ENCODE measurements around the gene LACC1.

The LACC1 gene

DNA sequence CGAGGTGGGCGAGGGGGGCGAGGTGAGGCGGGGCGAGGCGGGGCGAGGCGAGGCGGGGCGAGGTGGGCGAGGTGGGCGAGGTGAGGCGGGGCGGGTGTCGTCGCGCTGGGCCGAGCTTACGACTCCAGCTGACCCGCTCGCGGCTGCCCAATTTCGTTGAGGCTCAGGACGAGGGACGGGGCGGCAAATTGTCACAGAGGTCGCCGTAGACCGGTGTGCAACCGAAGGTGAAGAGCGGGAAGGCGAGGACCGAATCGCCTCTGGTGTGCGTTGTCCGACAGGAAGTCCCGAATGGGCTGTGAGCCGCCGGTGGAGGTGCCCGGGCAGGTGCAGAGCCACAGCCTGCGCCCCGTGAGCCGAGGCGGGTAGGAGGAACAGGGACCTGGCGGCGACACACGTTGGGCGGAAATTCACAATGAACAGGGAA, at the start of gene LACC1:
TSS of gene LACC1 (plus strand) at position 150 of the 427 bp plus-strand sequence. CDS start 1,082 bp downstream, outside the sequence.
- peak; percentile 51 for DNase-seq

DNA sequence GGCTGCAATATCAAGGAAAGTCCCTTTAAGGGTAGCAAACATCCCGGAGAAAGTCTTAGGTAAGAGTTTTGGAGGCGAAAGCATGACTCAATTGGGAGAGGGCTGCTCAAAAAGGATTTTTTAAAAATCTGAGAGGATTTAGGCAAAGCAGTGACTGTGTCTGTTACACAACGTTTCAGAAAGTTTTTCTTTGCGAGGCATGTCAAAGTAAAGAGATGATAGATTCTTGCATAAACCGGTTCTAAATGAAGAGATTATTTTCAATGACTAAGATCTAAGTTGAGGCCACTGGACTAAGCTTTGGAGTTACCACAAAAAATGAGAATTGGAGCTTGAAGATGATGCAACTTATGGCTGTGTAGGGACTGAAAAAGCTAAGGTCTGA, 49.2 kb upstream of the LACC1 start:
- DNase-seq: no peak

DNA sequence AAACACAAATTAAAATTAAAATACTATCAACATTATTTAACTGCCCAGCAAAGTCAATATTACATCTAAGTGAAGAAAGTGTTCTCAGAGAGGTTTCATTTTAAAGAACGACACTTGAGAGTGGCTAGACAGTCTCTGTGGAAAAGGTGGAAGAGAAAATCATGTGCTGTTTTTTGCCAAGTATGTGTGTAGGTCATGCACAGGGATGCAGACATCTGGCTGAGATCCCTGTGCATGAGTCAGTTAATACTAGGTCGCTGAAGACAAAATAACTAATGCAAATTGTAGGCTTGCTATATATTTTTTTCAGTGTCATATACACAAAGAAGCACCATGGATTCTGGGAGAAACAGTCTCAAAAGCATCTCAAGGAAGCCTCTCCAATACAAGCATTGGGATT, 48.6 kb upstream of the LACC1 start:
- DNase-seq: no peak

DNA sequence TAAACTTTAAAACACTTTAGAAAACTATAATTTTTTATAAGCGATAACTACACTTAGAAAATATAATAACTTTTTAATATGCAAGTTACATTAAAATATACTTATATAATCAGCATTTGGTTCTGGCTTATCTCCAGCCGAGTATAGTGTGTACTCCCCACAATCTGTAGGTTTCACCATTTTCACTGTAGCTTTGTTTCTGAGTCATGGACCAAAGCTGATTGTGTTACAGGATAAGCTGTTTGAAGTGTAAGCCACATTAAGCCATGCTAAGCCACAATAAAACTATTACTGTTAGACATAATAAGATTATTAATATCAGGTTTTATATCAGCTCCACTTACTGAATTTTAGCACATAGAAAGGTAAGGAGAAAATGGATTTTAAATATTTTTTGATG, 44.0 kb upstream of the LACC1 start:
- DNase-seq: no peak

DNA sequence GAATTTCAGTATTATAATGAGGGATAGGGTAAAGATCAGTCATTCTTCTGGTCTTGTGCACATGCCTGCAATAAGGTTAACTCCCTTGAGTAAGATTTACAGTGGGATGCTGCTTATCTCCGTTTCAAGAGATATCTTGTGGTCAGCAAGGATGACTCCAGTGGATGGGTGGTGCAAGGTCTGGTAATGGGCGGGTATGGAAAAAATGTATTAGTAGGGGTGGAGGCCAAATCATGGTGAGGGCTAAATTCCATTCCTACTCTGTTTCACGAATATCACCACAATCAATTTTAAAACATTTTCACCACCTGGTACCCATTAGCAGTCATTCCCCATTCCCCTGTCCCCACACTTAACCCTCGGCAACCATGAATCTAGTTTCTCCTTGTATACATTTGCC, 40.8 kb upstream of the LACC1 start:
- no peak for DNase-seq

DNA sequence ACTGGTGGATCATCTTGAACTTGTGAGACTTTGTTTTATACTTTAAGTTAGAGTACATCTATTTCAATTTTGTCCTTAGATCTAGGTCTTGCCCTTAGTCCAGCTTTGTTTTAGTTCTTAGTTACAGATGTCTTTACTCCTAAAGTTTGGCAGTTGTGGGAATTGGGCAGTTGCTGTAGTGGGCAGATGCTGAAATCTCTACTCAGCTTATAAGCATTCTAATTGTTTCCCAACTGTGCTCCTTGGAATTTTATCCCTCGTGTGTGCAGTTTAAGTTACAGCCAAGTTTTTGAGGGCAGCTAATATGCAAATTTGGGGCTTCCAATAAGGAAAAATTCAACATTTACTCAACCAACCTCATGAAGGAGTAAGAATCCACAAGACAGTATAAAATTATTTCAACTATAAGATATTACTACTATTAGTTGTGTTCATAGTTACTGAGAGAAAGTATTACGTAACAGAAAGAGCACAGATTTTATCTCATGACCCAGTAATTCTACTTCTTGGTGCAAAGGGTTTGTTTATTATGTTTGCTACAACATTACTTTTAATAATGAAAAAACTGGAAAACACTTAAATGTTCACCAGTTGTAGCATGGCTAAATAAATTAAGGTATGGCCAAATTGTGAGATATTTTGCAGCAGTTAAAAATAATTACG, 33.1 kb upstream of the LACC1 start:
- no peak for DNase-seq

DNA sequence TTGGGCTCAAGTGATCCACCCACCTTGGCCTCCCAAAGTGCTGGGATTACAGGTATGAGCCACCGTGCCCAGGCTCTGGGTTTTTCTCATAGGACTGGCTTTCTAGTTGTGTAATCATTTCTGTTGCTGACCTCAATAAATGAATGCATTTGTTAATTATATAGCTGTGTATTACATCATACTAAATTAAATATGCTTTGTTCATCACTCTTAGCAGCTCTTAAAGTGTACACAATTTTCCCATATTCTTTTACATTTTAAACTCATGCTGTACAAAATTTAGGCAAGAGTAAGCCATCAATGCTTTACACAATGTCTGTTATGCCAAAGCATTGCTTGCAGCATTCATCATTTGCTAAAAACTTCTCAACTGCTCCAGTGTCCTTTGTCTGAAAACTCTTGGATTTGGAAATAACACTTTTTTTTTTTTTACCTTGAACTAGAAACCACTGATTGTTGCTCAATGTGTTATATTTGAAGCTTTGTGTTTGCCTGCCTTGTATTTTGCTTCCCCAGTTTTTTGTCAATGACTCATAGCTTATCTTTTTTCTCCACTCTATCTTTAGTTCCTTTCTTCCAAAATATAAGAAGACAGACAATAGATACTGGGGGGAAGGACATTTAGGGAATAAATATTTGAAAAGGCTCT, 31.6 kb upstream of the LACC1 start:
- no peak for DNase-seq

DNA sequence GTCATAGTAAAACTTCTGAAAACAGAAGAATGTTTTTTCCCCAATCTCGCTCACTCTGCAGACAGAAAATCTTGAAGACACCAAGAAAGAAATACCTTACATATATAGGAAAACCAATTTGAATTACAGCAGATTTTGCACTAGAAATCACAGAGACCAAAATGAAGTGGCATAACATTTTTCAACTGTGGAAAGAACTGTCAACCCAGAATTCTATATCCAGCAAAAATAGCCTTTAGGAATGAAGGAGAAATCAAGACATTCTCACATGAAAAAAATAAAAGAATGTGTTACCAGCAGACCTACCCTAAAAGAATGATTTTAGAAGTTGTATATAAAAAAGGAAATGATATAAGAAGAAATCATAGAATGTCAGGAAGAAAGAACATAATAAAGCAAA, 28.8 kb upstream of the LACC1 start:
- DNase-seq: no peak

DNA sequence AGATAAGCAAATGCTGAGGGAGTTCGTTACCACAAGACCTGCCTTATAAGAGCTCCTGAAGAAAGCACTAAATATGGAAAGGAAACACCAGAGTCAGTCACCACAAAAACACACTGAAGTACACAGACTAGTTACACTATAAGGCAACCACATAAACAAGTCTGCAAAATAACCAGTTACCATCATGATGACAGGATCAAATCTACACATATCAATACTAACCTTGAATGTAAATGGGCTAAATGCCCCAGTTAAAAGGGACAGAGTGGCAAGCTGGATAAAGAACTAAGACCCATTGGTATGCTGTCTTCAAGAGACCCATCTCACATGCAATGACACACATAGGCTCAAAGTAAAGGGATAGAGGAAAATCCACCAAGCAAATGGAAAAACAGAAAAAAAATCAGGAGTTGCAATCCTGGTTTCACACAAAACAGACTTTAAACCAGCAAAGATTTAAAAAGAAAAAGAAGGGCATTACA, 26.7 kb upstream of the LACC1 start:
- no peak for DNase-seq

DNA sequence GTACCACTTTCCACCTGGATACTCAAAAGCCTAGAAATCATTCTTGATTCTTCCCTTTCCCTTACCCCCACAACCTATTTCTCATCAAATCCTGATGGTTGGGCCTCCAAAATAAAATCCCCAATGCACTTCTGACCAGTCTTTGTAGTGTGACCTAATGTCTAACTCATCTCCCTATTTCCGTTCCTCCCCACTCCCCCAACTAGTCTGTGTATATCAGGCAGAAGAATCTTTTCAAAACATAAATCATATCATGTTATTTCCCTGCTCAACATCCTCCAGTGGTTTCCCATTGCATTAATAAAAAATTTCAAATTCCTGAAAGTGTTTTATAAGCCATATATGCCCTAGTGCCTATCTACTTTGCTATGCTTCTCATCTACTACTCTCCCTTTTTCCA, 17.8 kb upstream of the LACC1 start:
- no peak for DNase-seq

DNA sequence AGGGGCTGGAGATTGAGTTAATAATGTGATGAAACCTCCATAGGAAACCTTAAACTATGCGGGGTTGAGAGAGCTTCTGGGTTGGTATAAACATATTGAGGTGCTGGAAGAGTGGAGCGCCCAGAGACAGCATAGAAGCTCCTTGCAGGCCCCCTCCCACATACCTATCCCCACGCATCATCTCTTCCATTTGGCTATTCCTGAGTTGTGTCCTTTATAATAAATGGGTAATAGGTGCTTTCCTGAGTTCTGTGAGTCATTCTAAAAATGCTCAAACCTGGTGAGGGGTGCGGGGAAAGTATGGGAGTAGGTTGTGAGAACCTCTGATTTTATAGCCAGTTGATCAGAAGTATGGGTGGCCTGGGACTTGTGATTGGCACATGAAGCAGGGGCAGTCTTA, 14.8 kb upstream of the LACC1 start:
- DNase-seq: no peak

DNA sequence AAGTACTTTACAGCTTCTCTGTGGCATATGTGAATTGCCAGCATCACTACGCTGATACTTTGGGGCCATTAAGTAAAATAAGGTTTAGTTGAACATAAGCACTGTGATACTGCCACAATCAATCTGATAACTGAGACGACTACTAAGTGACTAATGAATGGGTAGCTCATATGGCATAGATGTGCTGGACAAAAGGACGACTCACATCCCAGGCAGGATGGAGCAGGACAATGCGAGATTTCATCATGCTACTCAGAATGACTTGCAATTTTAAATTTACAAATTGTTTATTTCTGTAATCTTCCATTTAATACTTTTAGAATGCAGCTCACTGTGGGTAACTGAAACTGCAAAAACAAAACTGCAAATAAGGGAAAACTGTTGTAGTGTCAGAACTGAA, 13.8 kb upstream of the LACC1 start:
- DNase-seq: no peak

DNA sequence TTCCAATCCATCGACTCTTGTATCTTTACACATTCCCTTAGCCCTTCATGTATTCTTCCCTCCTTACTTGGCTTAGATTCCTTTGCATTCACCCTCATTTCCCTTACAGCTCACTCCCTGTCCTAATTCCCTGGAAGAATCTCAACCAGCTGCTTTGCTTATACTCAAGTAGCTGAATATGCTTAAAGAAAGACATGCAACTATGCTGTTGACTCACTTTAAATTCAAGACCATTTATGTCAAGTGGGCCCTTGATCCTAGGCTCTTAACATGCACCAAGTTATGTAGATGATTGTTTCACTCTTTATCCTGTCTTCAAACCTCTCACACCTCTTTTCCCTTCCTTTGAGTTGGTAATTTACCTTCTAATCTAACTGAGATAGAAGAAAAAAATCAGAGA, 7.5 kb upstream of the LACC1 start:
- DNase-seq: no peak

DNA sequence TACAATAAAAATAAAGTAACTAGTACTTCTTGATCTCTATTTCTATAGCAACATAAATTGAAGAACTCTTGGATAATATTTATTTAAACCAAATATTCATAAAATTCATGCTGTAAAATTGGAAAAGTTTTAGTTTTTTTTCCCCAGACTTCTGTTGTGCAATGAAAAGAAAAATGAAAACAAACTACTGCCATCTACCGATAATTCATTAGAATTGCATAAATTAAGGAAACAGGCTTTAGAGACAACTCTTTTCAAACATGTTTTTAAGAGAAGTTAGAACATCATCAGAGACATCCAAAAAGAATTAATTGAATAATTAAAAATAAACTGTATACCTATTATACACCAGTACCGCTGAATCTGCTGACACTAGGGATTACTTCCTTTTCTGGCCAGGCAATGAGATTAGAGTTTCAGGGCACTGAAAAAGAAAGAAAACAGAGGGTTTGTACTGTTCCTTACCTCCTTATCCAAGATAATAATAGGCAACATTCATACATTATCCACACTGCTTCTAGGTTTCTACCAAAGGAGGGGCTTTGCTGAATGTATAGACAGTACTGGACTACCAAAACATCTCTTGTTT, 5.1 kb upstream of the LACC1 start:
- DNase-seq: peak; percentile 21

DNA sequence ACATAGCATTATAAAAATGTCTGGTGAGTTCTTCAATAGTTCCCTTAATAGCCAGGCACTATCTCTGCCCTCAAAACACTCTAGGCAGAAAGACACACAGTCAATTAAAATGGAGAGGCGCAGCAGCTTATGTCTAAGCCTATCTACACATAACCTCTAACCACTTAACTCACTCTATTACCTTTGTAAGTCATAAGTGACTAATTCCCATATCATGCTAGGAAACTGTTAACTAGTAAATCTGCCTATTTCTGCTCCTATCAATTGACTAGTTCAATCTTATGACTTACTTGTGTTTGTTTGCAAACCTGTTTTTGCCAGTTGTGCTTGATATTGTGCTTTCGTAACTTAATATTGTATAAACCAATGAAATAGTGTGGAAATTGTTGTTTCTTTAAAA, 3.3 kb upstream of the LACC1 start:
- no peak for DNase-seq

DNA sequence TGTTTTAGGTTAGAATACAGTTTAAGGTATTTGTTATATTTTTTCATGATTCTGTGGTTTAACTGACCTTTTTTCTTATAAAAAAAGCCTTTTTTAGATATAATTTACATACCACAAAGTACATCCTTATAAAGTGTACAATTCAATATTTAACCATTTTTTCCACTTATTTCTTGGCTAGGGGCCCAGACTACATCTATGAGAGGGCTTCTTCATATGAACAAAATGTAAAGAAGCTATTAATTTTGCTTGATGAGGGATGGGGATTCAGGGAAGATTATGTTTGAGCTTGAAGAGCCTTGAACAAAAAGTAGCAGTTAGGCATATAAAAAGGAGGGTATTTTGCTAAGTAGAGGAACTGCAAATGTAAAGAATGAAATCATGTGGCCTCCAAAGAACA, 2.4 kb upstream of the LACC1 start:
- no peak for DNase-seq

DNA sequence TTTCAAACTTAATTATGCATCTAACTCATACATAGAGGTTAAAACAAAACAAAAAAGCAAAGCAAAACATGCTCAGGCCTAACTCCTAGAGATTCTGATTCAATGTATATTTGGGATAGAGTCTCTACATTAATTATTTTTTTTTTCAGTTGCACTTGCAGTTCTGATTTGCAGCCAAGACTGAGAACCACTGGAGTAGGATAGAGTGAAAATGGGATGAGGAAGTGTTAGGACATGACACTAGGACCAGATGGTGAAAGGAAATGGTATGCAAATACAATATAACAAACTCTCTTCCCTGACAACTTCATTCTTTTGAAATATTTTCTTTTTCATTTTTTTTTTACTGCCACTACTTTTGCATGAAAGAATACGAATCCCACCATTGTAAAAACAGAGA, 1.9 kb upstream of the LACC1 start:
- no peak for DNase-seq

DNA sequence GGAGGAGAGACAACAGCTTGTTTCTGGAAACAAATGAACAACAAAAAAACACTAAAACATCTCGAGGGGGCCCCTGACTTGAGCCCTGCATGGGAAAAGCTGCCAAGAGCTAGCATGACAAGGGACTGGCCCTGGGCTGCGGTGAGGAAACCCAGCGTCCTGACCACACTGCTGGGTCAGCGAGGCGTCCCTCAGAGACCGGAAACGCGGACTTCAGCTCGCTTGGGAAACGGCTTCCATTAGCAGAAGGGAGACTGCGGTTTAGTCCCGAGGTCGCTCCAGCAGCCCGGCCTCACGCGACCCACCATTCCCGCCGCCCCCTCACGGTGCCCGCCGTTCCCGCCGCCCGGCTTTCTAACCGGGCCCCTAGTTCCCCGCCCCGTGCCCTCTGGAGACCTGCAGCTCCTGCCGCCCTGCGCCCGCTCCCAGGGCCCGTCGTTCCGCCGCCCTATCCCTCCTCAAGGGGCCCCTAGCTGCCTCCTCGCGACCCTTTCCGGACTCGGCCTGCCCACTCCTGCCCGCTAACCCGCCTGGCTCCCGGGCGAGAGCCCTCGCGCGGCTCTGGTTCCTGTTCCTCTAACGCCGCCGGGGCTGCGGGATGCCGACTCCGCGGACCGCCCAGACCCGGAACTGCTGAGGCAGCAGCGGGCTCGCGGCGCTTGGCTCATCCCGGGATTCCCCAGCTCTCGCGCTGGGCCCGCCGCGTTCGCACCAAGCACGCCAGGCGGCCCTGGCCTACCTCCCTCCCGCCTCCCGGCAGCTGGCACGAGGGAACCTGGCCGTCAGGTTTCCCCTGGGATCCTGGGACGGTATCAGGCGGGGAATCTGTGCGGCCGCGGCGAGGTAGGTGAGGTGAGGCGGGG, 581 bp upstream of the LACC1 start, which contains the start of gene CCDC122:
TSS of gene CCDC122 (minus strand) at position 849 of the 863 bp plus-strand sequence. CDS start 10,364 bp downstream, outside the sequence.
- DNase-seq: peak; percentile 81

DNA sequence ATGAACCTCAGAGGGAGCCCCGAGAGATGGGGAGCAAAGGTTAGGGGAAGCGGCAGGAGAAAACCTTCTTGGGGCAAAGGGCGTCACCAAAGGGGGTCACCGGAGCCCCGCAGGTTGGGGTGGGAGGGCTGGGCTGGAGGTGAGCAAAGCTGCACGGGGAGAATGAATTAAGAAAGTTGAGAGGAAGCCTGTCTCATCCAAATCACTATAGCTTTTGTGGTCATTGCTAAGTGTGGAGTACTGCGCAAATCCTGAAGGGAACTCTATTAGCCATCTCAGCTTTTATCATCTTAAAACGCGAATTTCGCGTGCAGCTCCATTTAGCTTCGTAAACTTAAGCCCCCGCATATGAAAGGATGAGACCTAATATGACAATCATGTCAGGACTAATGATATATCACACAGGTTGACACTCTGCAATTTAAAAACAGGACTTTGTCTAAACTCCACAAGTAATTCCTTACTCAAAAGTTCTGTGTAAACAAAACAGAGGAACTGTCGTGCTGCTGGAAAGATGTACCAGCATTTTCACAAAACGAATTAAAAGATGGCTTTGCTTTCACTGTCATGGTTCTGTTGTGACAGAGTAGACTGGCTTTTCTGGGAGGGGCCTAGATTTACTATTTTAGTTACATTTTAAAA, 631 bp downstream of the LACC1 start:
- DNase-seq: no peak

DNA sequence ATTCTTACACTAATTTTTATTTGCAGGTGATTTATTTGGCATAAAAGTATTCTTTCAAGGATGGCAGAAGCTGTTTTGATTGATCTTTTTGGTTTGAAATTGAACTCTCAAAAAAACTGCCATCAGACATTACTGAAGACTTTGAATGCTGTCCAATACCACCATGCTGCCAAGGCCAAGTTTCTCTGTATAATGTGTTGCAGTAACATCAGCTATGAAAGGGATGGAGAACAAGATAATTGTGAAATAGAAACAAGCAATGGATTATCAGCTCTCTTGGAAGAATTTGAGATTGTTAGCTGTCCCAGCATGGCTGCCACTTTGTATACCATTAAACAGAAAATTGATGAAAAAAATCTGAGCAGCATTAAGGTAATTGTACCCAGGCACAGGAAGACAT, 1.2 kb downstream of the LACC1 start:
- DNase-seq: no peak

DNA sequence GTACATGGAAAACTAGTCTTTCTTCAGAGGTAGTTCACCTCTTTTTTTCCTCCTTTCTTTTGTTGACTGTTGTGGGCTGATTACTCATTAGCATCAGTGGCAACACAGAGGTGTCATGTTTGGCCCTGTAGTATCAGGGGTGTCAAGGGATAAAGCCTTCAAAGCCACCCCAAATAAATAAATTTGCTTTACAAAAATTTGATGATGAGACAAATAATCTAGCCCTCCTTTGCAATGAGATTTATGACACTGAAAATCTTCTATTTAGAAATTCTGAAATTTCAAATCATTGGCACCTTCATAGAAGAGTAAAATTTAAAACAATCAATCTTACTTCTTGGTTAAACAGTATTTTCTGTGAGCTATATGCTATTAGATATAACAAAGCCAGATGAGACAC, 1.9 kb downstream of the LACC1 start:
- DNase-seq: no peak

DNA sequence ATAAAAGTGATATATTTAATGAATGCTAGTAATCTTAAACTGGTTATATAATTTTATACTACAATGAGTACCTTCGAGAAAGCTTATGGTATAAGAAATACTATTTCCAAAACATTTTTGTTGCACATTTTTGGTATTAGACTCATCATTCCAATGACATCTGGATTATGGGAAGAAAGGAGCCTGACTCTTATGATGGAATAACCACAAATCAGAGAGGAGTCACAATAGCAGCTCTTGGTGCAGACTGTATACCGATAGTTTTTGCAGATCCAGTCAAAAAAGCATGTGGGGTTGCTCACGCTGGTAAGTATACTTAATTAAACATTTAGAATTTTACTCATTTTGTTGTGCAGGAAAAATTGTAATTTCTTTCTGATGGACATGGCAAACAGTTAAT, 3.9 kb downstream of the LACC1 start:
- no peak for DNase-seq

DNA sequence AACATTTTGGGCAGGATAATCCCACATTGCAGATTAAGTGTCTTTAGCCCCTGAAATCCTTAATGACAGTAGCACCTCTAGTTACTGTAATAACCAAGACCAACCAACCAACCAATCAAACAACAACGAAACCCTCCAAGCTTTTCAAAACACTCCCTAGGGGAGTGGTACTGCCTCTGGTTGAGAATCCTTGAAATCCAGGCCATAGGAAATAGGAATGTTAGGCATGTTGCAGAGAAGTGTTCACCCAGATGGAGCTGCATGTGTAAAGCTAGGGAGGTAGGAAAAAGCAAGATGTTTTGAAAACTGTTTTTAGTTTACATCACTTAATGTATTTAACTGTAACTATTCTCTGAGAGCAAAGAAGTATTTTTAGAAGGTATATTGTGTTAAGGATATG, 4.5 kb downstream of the LACC1 start:
- DNase-seq: no peak
